Erythroblast (primary cell): ENCODE measurements around the gene CCDC18.

Experiments
- GATA1 ChIP-seq: IDR thresholded peaks from 2 replicates; pipeline ENCODE4 v1.6.1; 2011; ENCODE audit warnings: low read depth, mild to moderate bottlenecking, control low read depth, low read length, moderate library complexity
- POLR2A ChIP-seq: IDR thresholded peaks from 2 replicates; pipeline ENCODE4 v1.6.1; 2011; ENCODE audit warnings: mild to moderate bottlenecking, low read length

GRCh38 chr1:93235261-93235660 is 54.7 kb downstream of the CCDC18 start:
- no peak for TF ChIP-seq POLR2A
- TF ChIP-seq GATA1, result no peak
